Measurements from ENCODE around the gene EPB41L1.

The EPB41L1 gene

DNA sequence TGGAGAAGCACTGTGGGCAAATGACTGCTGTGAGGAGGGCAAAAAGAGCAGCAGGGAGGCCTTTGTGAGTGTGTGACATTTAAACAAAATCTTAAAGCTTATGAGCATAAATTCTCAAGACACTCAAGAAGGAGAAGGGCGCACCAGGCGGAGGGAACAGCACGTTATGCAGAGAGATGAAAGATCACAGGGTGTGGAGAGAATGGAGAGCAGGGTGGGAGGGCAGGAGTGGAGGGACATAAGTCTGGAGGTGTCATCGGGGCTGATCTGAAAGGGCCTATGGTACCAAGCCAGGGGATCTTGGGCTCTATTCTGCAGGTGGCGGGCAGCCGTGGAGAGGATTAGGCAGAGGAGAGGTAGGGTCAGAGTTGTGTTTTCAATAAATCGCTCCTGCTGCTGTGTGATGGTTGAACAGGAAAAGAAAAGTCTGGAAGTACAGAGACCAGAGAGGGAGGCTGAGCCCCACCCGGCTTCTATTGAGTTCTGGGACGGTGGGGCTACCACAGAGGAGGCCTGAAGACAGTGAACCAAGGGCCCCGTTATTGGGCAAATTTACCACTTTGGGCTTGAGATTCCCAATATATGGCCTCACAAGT is 127.3 kb downstream of the EPB41L1 start:
- no peak for DNase-seq (ENCODE audit: low spot score)
